Vagina (tissue), 2 donors: ENCODE data around the gene CCDC112.

Experiments used
- POLR2A ChIP-seq, 2 donors: fragments of 450-650 bp; IDR thresholded peaks; one replicate each; pipeline ENCODE4 v1.6.1; 2017; ENCODE audit warnings: antibody characterized with exemption in 2 of 2, mild to moderate bottlenecking in 2 of 2, moderate library complexity in 2 of 2
- TF ChIP-seq, protein P1 (sequence below), 3 experiments: fragments of 450-650 bp in 2 of 3; fragments of 200-600 bp in 1 of 3; sonication (generic) in 1 of 3; IDR thresholded peaks; one replicate each; pipeline ENCODE4 v1.5.1; 2017 to 2019; ENCODE audit warnings: antibody characterized with exemption in 3 of 3, mild to moderate bottlenecking in 2 of 3, moderate library complexity in 2 of 3

- TF ChIP-seq, protein P1, sequence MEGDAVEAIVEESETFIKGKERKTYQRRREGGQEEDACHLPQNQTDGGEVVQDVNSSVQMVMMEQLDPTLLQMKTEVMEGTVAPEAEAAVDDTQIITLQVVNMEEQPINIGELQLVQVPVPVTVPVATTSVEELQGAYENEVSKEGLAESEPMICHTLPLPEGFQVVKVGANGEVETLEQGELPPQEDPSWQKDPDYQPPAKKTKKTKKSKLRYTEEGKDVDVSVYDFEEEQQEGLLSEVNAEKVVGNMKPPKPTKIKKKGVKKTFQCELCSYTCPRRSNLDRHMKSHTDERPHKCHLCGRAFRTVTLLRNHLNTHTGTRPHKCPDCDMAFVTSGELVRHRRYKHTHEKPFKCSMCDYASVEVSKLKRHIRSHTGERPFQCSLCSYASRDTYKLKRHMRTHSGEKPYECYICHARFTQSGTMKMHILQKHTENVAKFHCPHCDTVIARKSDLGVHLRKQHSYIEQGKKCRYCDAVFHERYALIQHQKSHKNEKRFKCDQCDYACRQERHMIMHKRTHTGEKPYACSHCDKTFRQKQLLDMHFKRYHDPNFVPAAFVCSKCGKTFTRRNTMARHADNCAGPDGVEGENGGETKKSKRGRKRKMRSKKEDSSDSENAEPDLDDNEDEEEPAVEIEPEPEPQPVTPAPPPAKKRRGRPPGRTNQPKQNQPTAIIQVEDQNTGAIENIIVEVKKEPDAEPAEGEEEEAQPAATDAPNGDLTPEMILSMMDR (IDR thresholded peaks at IDR 0.05) = no peak
- no peak for TF ChIP-seq POLR2A (IDR thresholded peaks at IDR 0.05)
Measured at GRCh38 chr5:115229606-115230005, 66.8 kb downstream of the CCDC112 start.
